Measurements from ENCODE around the gene MDC1. TPM values are rescaled to one million over a fixed set of nuclear protein-coding genes. Genes with fewer than 3 reads are reported as not detected.
A peak's percentile ranks its signal among the peaks of the same experiment; 100 is the strongest.

The MDC1 gene
- total RNA-seq, 4 donors from 2014 or later = 2.4 to 7.4 (median 7.0) TPM

DNA sequence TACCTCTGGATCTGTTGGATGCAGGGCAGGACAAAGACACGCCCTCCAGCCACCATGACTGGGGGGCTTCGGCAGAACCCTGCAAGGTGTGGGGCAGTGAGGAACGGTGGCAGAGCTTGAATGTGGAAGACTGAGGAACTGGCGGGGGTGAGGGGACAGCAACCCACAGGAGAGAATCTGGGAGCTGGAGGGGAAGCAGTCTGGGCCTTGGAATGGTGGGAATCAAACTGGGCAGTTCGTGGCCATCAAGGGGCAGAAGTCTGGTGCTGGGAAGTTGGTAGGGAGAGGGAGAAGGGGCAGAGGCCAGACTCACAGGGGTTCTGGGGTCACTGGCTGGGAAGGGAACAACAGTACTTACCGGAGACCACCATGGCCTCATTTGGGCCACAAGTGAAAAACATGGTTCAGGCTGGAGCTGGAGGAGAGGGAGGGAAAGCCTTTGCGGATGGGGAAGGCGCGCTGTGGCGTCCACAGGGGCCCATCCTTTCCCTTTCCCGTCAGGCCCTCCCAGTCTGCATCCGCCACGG, 24.8 kb upstream of the MDC1 start:
- TF ChIP-seq, protein P1, sequence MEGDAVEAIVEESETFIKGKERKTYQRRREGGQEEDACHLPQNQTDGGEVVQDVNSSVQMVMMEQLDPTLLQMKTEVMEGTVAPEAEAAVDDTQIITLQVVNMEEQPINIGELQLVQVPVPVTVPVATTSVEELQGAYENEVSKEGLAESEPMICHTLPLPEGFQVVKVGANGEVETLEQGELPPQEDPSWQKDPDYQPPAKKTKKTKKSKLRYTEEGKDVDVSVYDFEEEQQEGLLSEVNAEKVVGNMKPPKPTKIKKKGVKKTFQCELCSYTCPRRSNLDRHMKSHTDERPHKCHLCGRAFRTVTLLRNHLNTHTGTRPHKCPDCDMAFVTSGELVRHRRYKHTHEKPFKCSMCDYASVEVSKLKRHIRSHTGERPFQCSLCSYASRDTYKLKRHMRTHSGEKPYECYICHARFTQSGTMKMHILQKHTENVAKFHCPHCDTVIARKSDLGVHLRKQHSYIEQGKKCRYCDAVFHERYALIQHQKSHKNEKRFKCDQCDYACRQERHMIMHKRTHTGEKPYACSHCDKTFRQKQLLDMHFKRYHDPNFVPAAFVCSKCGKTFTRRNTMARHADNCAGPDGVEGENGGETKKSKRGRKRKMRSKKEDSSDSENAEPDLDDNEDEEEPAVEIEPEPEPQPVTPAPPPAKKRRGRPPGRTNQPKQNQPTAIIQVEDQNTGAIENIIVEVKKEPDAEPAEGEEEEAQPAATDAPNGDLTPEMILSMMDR (IDR thresholded peaks at IDR 0.05) = no peak
- TF ChIP-seq POLR2A (IDR thresholded peaks at IDR 0.05) = no peak
- H3K27ac ChIP-seq = peak overlapping the region; percentile 92 to 99 (median 96)
- H3K4me1 ChIP-seq = peaks cover 18 to 79% (median 40%) of the 10 kb centered on the region in 3 donors
- DNase-seq = no peak
- no peaks in the 10 kb centered on the region for H3K9me3 ChIP-seq
- 8 to 12% methylated on average over 11 to 13 of the region's 13 CpGs for WGBS, 2 donors
- peaks cover 4 to 43% (median 15%) of the 10 kb centered on the region in 3 donors for H3K36me3 ChIP-seq
- H3K4me3 ChIP-seq = peak overlapping the region; percentile 58 to 90 (median 82)
- no peaks in the 10 kb centered on the region for H3K27me3 ChIP-seq
- intact Hi-C loops (cut with DNase I) = loop anchor here (5.0 kb wide), 2 partner anchors 80 to 140 kb away; partner anchors contain the start of gene DDR1

DNA sequence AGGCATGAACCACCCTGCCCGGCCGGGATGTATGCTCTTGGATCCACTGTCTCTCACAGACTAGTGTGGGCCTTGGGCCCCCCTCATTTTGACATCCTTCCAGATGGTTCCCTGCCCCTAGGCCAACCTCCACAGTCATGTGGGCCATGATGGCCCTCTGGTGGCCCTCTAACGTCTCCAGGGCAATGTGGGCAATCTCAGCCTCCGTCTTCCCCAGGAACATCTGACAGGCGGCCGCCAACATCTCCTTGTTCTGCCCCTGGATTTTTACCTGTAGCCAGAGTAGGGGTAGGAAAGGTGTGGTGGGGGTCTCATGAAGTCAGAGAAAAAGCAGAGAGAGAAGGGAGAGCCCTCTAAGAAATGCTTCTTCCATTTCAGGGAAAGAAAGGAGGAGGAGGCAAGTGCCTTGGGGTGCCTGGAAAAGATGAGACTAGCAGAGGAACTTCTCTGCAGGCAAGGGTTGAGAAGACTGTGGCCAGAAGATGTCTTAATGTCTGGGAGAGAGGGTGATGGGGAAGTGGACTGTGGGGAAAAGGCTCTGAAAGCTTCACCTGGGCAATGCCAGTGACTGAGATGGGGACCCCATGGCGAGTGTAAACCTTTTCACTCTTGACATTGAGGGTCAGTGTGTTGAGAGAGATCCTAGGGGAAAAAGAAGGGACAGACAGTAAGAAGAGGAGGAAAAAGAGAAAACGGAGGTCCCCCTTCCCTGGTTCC, 24.1 kb upstream of the MDC1 start:
- peak overlapping the region; percentile 58 to 90 (median 82) for H3K4me3 ChIP-seq
- no peak for DNase-seq
- intact Hi-C loops (cut with DNase I) = loop anchor here (5.0 kb wide), 2 partner anchors 81 to 141 kb away; partner anchors contain the start of gene DDR1

DNA sequence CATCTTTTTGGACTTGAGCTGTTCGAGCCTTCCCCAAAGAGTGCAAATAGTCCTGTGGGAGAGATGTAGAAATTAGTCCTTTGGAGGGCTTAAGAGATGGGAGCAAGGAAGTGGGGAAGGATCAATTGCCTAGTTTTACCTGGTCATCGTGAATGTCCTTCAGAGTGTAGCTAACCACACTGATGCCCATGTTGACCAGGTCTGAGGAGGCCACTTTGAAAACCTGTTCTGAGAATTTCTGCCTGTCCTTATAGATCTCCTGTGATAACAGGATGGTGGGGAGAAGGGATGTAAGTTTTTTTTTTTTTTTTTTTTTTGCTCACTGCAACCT, 23.4 kb upstream of the MDC1 start:
- no peaks in the 10 kb centered on the region for H3K9me3 ChIP-seq
- H3K27me3 ChIP-seq = no peaks in the 10 kb centered on the region
- H3K36me3 ChIP-seq = peaks cover 8 to 56% (median 21%) of the 10 kb centered on the region in 3 donors
- DNase-seq = no peak
- peaks cover 18 to 87% (median 40%) of the 10 kb centered on the region in 3 donors for H3K4me1 ChIP-seq
- no peak overlapping the region for H3K4me3 ChIP-seq
- H3K27ac ChIP-seq = peak overlapping the region in 1 of 4 donors; percentile 99
- intact Hi-C loops (cut with DNase I) = loop anchor here (5.0 kb wide), 2 partner anchors 82 to 142 kb away; partner anchors contain the start of gene DDR1
- WGBS, 2 donors = 71 to 100% methylated on average over 2 of the region's 2 CpGs
- TF ChIP-seq, protein P1 (IDR thresholded peaks at IDR 0.05) = no peak
- no peak for TF ChIP-seq POLR2A (IDR thresholded peaks at IDR 0.05)

More for the DNA sequence above, 24.1 kb upstream of the MDC1 start:
- Histone ChIP-seq H3K4me1 (peaks cover 18 to 80% (median 40%) of the 10 kb centered on the region in 3 donors), H3K27me3 (no peaks in the 10 kb centered on the region), H3K36me3 (peaks cover 4 to 49% (median 15%) of the 10 kb centered on the region in 3 donors), H3K27ac (peak overlapping the region; percentile 92 to 99 (median 96)), H3K9me3 (no peaks in the 10 kb centered on the region)
- TF ChIP-seq, protein P1 (IDR thresholded peaks at IDR 0.05) = no peak
- no peak for TF ChIP-seq POLR2A (IDR thresholded peaks at IDR 0.05)
- WGBS, 2 donors = 57 to 65% methylated on average over 3 to 5 of the region's 8 CpGs

DNA sequence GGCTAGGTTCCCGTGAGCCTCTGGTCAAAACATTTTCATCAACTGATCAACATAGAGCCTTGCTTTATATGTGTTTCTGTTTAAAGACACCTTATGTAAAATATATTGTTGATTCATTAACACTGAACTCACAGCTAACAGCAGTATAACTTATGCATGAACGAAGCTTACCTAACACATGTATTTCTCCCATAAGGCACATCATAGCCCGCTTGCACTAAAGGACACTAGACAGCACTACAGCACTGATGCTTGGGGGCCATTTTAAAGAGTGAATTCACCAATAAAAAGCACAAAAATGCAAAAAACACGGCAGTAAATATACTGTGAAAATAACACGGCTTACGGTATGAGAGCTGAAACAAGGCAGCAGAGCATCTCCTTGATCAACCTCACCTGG, 21.5 kb upstream of the MDC1 start:
- intact Hi-C loops (cut with DNase I) = no loop called here
- Histone ChIP-seq H3K36me3 (peaks cover 8 to 76% (median 33%) of the 10 kb centered on the region in 3 donors), H3K27me3 (no peaks in the 10 kb centered on the region), H3K9me3 (no peaks in the 10 kb centered on the region), H3K27ac (peak overlapping the region in 1 of 4 donors; percentile 21), H3K4me1 (peaks cover 14 to 77% (median 33%) of the 10 kb centered on the region in 3 donors), H3K4me3 (no peak overlapping the region)
- WGBS, 2 donors = 77 to 80% methylated on average over 6 of the region's 6 CpGs
- DNase-seq = no peak
- TF ChIP-seq, protein P1 (IDR thresholded peaks at IDR 0.05) = no peak
- TF ChIP-seq POLR2A (IDR thresholded peaks at IDR 0.05) = no peak

DNA sequence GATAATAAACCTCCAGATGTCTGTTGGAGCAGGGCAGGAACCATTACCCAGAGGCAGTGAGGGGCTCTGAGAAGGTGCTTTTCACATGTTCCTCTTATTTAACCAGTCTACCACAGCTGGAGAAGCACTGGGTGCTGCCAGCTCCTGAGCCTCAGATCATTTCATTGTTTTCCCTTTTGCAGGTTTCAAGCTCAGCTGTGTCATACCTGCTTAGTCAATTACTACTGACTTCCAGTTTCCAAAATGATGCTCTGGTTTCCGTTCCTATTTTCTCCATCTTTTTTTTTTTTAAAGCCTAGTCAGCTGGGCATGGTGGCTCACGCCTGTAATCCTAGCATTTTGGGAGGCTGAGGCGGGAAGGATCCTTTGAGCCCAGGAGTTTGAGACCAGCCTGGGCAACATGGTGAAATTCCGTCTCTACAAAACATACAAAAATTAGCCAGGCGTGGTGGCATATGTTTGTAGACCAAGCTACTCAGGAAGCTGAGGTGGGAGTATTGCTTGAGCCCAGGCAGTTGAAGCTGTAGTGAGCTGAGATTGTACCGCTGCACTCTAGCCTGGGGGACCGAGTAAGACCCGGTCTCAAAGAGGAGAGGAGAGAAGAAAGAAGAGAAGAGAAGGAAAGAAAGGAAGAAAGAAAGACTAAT, 18.7 kb upstream of the MDC1 start:
- H3K36me3 ChIP-seq = peaks cover 8 to 98% (median 33%) of the 10 kb centered on the region in 3 donors
- H3K27ac ChIP-seq = no peak overlapping the region
- H3K4me1 ChIP-seq = peaks cover 4 to 64% (median 23%) of the 10 kb centered on the region in 3 donors
- no peak for DNase-seq
- no peaks in the 10 kb centered on the region for H3K9me3 ChIP-seq
- intact Hi-C loops (cut with DNase I) = no loop called here
- H3K4me3 ChIP-seq = no peak overlapping the region
- no peak for TF ChIP-seq POLR2A (IDR thresholded peaks at IDR 0.05)
- TF ChIP-seq, protein P1 (IDR thresholded peaks at IDR 0.05) = no peak
- H3K27me3 ChIP-seq = no peaks in the 10 kb centered on the region
- 70 to 87% methylated on average over 7 of the region's 8 CpGs for WGBS, 2 donors

All from esophagus squamous epithelium (tissue), 5 donors.